ENCODE data around the gene RAD51.

- TF ChIP-seq CTCF (IDR thresholded peaks at IDR 0.05) (no peak), POLR2A (IDR thresholded peaks at IDR 0.05) (no peak), EP300 (IDR thresholded peaks at IDR 0.05) (no peak), POLR2AphosphoS5 (IDR thresholded peaks at IDR 0.05) (no peak)
Measured at GRCh38 chr15:40759961-40760360, 65.0 kb downstream of the RAD51 start.
